HG03060 (cell line): ENCODE measurements around the gene SIPA1.

Experiments
- ATAC-seq: cut with Tn5 transposase; IDR thresholded peaks from one replicate; pipeline ENCODE4 v1.9.1; 2021; ENCODE audit warnings: low read depth, moderate number of reproducible peaks; ENCODE audit not compliant: unreplicated experiment

Gene SIPA1, protein sequence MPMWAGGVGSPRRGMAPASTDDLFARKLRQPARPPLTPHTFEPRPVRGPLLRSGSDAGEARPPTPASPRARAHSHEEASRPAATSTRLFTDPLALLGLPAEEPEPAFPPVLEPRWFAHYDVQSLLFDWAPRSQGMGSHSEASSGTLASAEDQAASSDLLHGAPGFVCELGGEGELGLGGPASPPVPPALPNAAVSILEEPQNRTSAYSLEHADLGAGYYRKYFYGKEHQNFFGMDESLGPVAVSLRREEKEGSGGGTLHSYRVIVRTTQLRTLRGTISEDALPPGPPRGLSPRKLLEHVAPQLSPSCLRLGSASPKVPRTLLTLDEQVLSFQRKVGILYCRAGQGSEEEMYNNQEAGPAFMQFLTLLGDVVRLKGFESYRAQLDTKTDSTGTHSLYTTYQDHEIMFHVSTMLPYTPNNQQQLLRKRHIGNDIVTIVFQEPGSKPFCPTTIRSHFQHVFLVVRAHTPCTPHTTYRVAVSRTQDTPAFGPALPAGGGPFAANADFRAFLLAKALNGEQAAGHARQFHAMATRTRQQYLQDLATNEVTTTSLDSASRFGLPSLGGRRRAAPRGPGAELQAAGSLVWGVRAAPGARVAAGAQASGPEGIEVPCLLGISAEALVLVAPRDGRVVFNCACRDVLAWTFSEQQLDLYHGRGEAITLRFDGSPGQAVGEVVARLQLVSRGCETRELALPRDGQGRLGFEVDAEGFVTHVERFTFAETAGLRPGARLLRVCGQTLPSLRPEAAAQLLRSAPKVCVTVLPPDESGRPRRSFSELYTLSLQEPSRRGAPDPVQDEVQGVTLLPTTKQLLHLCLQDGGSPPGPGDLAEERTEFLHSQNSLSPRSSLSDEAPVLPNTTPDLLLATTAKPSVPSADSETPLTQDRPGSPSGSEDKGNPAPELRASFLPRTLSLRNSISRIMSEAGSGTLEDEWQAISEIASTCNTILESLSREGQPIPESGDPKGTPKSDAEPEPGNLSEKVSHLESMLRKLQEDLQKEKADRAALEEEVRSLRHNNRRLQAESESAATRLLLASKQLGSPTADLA

DNA sequence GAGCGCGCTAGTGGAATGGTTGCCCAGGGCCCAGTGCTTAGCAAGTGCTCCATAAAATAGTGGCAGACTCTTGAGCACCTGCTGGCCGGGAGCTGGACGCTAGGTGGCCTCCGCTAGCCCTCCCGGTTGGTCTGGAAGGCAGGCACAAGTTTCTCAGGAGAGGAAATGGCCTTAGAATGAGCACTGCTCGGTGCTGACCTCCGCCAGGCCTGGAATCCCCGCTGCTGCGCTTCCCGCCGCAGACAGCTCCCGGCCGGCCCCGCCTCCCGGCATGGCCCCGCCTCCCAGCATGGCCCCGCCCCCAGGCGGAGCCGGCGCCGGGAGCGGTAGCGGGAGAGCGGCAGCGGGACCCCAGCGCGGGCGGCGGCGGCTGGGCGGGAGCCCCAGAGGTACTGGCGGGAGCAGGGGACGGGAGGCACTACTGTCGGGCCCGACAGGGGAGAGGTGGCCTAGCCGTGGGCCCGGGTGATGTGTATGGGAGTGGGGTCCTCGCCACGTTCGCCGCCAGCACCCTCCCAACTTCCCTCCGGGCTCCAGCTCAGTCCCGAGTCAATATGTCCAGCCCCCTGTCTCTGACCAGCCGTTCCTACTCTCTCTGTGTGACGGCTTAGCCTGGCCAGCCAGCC is at the start of gene SIPA1:
Gene SIPA1, plus strand, starts transcription at position 308 of the 626 bp plus-strand sequence. CDS start 2,821 bp downstream, outside the sequence.
- ATAC-seq, result no peak

DNA sequence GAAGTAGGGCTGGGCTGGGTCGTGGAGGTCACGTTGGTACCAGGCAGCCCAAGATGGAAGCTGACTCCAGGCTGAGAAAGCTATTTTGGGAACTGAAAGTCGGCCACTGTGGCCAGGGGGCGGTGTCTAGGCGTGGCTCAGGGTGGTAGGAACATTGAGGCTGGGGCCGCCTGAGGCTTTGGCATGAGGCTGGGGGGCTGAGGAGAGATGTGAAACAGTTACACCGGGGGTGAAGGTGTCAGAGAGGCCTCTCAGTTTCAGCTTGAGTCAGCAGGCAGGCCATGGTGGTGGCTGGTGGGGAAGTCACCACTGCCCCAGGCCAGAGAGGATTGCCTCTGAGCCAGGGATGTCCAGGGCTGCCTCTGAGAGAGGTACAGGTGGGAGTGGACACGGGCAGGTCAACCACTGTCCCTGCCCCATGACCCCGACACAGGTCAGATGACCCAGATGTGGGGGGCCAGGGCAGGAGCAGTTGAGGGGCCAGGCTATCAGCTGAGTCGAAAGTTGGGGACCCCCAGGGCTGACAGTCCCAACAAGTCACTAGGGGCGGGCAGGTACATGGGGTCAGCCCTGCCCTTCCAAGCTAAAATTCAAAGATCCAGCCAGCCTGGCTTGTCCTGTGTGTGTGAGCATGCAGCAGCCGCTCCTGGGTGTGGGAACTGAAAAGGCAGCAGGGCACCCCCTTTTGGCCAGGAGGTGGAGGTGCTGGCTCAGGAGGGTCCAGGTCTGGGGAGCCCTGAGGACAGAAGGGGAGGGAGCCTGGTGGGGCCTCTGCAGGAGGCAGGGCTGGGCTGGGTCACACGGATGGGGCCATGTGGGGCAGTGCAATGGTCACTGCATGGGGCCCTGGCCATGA is 49.5 kb upstream of the SIPA1 start:
- peak; percentile 76 for ATAC-seq

DNA sequence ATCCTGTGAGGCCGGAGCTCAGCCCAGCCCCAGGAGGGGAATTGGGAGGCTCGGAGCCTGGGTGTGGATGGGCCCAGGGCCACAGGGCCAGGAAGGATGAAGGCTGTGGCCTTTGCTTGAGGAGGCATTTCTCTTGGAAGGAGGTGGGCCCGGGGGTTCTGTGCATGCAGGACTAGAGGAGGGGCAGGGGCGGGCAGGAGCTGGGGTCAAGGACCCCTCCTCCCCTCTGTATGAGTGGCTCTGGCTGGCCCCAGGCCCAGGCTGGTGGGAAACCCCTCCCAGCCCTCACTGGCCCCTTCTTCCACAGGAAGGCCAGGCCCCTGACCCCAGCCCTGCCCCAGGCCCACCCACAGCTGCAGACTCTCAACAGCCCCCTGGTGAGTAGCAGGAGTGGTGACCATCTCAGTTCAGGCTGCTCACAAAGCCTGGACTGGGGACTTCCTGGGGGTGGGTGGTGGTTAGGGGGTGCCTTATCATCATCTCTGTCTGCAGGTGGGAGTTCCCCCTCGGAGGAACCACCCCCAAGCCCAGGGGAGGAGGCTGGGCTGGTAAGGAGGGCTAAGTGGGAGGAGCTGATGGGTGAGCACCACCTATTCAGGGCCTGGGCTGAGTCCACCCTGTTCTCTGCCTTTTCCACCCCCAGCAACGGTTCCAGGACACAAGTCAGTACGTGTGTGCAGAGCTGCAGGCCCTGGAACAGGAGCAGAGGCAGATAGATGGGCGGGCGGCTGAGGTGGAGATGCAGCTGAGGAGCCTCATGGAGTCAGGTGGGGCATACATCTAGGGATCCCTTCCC is 48.3 kb upstream of the SIPA1 start:
- ATAC-seq, result no peak

DNA sequence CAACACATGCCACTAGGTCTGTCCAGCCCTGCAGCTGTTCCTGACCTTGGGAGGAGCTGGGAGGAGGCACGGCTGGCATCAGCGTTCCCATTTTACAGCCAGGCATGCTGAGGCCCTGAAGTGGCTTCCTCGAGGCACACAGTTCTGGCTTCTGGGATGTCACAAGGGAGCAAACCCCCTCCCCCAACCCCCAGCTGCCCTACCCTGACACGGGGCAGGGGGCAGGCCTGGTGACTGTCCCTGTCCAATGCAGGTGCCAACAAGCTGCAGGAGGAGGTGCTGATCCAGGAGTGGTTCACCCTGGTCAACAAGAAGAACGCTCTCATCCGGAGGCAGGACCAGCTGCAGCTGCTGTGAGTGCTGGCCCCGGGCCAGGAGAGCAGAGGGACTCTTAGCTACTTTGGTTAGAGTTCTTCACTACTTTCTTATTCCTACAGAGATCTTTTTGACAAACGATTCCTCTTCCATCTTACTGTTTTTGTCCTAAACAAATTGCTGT is 47.6 kb upstream of the SIPA1 start:
- ATAC-seq, result no peak

DNA sequence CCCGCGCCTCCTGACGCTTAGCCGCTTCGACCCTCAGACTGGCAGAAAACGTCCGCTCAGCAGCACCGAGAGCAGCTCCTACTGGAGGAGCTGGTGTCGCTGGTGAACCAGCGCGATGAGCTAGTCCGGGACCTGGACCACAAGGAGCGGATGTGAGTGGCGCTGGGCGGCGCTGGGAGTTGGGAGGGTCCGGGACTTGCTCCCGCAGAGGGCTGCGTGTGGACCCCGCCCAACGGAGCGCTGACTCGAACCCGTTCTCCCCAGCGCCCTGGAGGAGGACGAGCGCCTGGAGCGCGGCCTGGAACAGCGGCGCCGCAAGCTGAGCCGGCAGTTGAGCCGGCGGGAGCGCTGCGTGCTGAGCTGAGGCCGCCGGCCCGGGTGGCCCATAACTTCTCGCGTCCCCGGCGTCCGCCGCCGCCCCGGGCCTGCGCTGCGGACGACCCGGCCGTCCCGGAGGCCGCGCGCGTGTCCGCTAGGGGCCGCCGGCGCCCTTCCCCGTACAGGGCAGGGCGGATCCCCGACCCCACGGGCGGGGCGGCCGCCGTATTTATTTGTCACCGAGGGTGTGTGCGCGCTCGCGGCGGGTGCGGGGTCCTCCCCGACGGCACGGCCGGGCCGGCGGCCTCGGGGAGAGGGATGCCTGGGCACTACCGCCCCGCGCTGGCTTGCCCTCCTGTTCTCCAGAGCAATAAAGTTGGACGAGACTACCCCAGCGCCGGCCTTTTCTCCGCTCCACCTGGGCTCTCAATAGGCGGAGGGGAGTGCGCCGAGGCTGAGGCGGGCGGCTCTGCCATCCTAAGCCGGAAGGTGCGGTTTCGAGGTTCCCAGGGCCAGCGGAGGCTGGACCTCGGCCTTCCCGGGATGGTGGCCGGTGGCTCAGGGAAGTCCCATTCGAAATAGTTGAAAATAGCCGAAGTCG is 45.7 kb upstream of the SIPA1 start:
- no peak for ATAC-seq

DNA sequence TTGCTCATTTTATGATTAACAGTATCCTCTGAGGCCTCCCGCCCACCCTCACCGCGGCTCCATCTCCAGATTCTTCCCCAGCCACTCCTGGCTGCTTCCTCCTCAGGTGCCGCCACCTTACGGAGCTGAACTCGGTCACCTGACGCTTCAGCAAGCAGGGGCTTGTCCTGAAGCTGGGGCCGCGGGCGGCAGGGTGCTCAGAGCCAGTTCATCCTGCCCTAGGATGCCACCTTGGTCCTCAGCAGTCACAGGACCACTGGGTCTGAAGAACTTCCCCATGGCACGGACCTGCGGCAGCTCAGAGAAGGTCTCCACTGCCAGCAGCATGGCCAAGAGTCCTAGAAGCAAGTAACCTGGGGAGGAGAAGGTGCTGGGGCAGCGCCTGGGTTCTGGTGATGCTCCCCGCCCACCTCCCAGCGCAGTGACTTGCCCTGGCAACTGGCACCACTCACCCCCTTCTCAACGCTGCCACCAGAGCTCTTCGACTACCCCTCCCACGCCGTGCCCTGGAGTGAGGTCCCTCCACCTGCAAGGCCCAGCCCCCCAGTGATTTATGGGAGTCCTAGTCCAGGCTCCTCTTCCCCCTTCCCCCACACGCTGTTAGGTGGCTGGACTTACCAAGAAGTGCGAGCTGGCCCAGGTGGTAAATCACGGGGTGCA is 44.9 kb upstream of the SIPA1 start:
- ATAC-seq, result no peak

DNA sequence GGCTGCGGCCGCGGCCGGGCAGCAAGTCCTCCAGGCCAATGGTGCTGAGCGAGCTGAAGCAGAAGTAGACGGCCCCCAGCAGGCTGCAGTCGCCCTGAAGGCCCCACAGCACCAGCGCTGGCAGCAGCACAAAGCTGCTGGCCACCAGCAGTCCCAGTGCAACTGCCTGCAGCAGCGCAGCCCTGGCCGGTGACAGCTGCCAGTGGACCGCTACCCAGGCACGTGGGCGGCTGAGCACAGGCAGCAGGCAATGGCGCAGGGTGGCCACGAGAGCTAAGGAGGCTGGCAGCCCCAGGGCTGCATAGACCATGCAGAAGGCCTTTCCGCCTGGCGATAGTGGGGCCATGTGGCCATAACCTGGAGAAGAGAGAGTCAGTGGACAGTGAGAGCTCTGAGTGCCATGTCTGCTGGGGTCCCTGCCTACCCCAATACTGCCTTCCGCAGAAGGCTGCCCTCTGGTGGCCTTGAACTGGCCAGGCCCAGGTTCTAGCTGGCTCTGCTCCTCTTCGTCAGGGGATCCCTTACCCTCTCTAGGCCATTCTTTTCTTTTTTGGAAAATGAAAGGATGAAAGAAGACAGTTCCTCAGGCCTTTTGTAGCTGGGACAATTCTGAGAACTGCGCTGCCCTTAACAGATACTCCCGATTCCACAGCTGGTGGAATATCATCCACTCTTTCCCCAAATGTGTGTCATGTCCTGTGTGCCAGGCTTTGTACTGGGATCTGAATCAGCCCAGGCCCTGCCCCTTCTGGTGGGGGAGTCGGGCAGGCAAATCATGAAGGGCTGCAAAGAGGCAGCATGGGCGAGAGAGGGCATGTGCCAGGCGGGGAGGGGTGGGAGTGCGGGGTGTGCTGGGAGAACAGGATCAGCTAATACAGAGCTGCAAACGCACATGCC is 44.1 kb upstream of the SIPA1 start:
- ATAC-seq, result no peak

DNA sequence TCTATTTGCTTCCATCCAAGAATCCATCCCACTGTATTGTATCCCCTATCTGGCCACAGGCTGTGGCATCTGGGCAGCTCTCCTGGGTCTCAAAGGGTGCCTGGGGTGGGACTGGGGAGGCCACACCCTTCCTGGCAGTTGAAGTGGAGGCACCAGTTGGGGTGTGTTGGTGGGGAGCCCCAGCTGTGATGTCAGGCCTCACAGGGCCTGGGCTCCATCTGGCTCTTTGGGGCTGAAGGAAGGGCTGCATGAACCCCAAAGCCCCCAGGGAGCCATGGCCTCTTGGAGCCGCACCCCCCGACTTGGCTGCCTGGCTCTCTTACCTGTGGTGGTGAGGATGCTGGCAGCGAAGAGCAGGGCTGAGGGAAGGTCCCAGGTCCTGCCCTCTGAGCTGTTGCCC is 42.8 kb upstream of the SIPA1 start:
- no peak for ATAC-seq

DNA sequence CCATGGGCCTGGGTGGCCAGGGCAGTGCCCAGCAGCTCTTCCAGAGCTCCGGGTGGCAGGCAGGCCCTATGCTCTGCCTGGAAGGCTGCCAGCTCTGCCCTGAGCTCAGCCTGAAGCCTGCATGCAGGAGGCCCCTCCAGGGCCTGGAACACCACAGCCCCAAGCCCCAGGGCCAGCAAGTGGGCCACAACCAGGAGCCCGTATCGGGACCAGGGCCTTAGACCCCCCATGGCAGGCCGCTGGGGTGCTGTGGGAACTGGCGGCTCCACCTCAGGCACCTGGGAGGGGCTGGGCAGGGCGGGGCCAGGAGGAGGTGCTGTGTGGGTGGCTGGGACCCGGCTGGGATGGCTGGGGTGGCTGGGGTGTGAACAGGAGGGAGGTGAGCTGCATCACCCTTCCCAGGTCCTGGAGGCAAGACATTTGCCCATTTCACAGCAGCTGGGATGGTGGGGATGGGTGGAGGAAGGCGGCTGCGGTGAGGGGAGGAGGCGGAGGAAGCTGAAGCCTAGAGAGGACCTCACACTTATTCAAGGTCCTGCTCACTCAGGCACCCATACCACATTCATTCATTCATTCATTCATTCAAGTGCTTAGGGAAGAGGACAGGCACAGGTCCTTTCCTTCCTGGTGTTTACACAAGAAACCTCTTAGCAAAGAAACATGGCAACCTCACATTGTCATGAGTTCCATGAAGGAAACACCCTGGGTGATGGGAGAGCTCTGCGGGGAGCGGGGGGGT is 42.2 kb upstream of the SIPA1 start, which contains the start of gene KCNK7:
Gene KCNK7, minus strand, starts transcription at position 258 of the 739 bp plus-strand sequence. Its CDS starts 28 bp downstream, at position 230.
- ATAC-seq, result no peak

DNA sequence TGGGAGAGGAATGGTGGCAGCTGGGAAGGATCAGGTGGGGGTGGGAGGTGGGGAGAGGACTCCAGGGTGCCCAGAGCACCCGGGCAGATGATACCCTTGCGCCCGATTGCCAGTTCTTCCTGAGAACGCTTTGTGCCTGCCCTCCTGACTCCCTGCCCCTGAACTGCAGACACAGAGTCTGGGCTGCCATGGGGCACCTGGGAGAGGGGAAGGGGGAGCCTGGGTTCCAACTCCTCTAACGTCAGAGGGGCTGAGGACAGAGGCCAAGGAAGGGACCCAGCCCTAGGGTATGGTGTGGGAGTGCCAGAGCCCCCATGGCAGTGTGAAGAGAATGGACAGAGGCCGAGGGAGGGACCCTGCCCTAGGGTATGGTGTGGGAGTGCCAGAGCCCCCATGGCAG is 41.4 kb upstream of the SIPA1 start:
- ATAC-seq, result no peak

DNA sequence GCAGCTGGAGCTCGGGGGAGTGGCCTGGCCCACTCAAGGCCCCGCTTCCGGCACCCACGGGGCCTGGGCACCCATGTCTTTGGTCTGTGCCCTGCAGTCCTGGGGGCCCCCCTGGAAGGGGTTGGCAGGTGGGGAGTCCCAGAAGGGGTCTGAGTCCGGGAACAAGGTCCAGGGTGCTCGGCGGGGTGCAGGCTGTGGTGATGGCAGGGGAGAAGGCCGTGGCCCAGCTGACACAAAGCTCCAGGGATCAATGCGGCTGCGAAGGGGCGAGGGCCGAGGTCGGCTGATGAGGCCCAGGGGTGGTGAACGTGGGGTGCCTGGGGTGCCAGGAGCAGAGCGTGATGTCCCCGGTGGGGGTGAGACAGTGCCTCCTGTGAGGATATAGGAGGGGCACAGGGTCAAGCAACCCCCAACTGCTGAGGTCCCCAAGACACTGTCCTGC is 39.6 kb upstream of the SIPA1 start:
- no peak for ATAC-seq

DNA sequence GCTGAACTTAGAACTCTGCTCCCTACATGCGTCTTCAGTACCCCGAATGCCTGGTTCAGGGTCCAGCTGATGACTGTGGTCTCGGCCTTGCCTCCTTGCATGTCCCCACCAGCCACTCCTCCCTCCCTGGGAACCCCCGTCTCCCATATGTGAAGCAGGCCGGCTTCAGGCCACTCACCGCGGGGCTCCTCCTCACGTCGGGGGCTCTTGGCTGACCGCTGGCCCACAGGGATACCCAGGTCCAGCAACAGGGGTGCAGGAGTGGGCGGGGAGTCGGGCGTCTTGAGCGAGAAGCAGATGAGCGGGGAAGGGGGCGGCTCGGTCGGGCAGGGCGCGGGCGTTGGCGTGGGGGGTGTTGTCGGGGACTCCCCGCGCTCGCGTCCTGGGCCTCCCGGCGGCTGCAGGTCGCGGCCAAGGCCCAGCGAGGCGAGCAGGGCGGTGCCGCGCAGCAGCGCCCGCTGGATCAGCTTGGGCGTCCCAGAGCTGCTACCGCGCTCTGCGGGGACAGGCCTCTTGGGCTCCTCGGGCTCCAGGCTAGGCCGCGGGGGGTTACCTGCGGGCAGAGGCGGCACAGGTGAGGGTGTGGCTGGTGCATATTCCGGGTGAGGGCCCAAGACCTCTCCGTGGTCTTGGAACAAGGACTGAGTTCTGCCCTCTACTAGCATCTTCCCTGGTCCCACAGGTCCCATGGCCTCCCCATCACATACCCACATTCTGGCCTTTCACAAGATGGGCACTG is 38.5 kb upstream of the SIPA1 start:
- ATAC-seq, result no peak

DNA sequence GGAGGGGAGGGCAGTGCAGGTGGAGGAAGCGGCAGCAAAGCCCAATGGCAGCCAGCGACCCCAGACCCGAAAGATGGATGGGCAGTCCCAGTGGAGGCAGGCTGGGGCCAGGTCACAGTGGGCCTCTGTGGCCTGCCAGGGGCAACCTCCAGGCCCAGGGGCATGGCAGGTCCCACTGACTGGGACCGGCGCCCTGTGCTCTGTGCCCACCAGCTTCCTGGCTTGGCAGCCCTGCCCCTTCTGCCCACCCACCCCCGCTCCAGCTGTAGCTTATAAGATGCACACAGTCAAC is 38.0 kb upstream of the SIPA1 start:
- ATAC-seq, result no peak

DNA sequence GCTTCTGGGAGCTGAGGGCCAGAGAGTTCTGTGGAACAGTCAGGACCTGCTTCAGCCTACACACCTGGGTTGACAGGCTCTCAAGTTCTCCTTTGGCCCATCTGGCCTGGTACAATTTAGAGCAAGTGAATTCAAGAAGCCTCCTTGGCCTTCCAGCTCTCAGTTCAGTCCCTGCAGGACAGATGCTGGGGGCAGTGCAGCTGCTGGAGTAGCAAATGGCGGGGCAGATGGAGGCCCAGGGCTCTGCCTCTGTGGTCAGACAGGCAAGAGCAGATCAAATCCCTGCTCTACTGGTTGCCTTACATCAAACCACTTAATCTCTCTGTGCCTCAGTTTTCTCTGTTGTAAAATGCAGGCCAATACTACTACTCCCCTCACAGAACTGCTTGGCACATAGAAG is 33.6 kb upstream of the SIPA1 start:
- ATAC-seq, result no peak
